GM18499 (cell line): ENCODE results near the gene POLR2B.
"Not testable (repeated sequence)": the region's sequence is repeated elsewhere in the genome, so short reads cannot be mapped to it uniquely, and the experiment has no call there.

Source experiments
- ATAC-seq: cut with Tn5 transposase; IDR thresholded peaks from one replicate; pipeline ENCODE4 v1.9.1; 2021; ENCODE audit warnings: moderate number of reproducible peaks; ENCODE audit not compliant: insufficient read depth, unreplicated experiment

Gene POLR2B

GRCh38 chr4:57048590-57049304, 70.1 kb downstream of the POLR2B start:
- ATAC-seq: no peak

- ATAC-seq: no peak
Observed at GRCh38 chr4:57051095-57051494, 72.4 kb downstream of the POLR2B start.

GRCh38 chr4:57051524-57051923, 72.8 kb downstream of the POLR2B start:
- ATAC-seq: no peak

GRCh38 chr4:57053508-57053907, 74.8 kb downstream of the POLR2B start:
- no peak for ATAC-seq

- no peak for ATAC-seq
Observed at GRCh38 chr4:57055886-57056285, 77.2 kb downstream of the POLR2B start.

- ATAC-seq: no peak
Observed at GRCh38 chr4:57059890-57060716, 81.4 kb downstream of the POLR2B start.

- not testable (repeated sequence) for ATAC-seq
Observed at GRCh38 chr4:57060717-57061067, 82.0 kb downstream of the POLR2B start.

- no peak for ATAC-seq
Observed at GRCh38 chr4:57061395-57061794, 82.7 kb downstream of the POLR2B start.

- ATAC-seq: no peak
Observed at GRCh38 chr4:57063518-57063917, 84.8 kb downstream of the POLR2B start.

GRCh38 chr4:57064120-57064519, 85.4 kb downstream of the POLR2B start:
- no peak for ATAC-seq

- no peak for ATAC-seq
Observed at GRCh38 chr4:57064811-57065711, 86.4 kb downstream of the POLR2B start.

- ATAC-seq: no peak
Observed at GRCh38 chr4:57065730-57066482, 87.2 kb downstream of the POLR2B start.

GRCh38 chr4:57068237-57068981, 89.7 kb downstream of the POLR2B start:
- no peak for ATAC-seq

- ATAC-seq: no peak
Observed at GRCh38 chr4:57070461-57070860, 91.8 kb downstream of the POLR2B start.

GRCh38 chr4:57071326-57071725, 92.6 kb downstream of the POLR2B start:
- ATAC-seq: no peak

GRCh38 chr4:57073559-57073958, 94.9 kb downstream of the POLR2B start:
- no peak for ATAC-seq

GRCh38 chr4:57074744-57075143, 96.0 kb downstream of the POLR2B start:
- no peak for ATAC-seq

GRCh38 chr4:57075367-57075766, 96.7 kb downstream of the POLR2B start:
- no peak for ATAC-seq

- no peak for ATAC-seq
Observed at GRCh38 chr4:57076646-57077045, 98.0 kb downstream of the POLR2B start.
